Right lobe of liver (tissue), 6 donors: ENCODE results near the gene MPC1L. TPM values are rescaled to one million over a fixed set of nuclear protein-coding genes. Genes with fewer than 3 reads are reported as not detected.
"Not testable (repeated sequence)": the region's sequence is repeated elsewhere in the genome, so short reads cannot be mapped to it uniquely, and the experiment has no call there.

ENCODE experiments used
- ATAC-seq, 4 donors: fragments of 200-7000 bp; cut with Tn5 transposase; one replicate each; pipeline ENCODE4 v1.9.1; 2020; ENCODE audit warnings: mild to moderate bottlenecking in 4 of 4, moderate library complexity in 4 of 4
- DNase-seq, 3 donors: peaks; one replicate each; pipeline ENCODE4 v3.0.0-alpha.2; 2020
- H3K27ac ChIP-seq, 3 donors: fragments of 200-600 bp; one replicate each; pipeline ENCODE4 v1.8.0; 2022
- H3K27me3 ChIP-seq, 2 donors: fragments of 200-600 bp; one replicate each; pipeline ENCODE4 v1.8.0; 2022
- H3K36me3 ChIP-seq, 4 donors: fragments of 200-600 bp; sonication (generic) in 1 of 4; one replicate each; pipeline versions ENCODE4 v1.5.1 to v1.8.0; 2017 to 2022; ENCODE audit warnings: control low read depth in 1 of 4
- H3K4me1 ChIP-seq, 4 donors: fragments of 200-600 bp; sonication (generic) in 1 of 4; one replicate each; pipeline versions ENCODE4 v1.5.1 to v1.8.0; 2017 to 2022; ENCODE audit warnings: control low read depth in 1 of 4
- H3K4me3 ChIP-seq, 3 donors: fragments of 200-600 bp; one replicate each; pipeline ENCODE4 v1.8.0; 2022
- H3K9me3 ChIP-seq, 4 donors: fragments of 200-600 bp; sonication (generic) in 1 of 4; one replicate each; pipeline versions ENCODE4 v1.5.1 to v1.8.0; 2017 to 2022; ENCODE audit warnings: control low read depth in 1 of 4
- POLR2A ChIP-seq: fragments of 450-650 bp; IDR thresholded peaks from one replicate; pipeline ENCODE4 v1.6.1; 2017; ENCODE audit warnings: antibody characterized with exemption, mild to moderate bottlenecking
- WGBS: methylation state at CpG from one replicate; pipeline ENCODE4 v1.1.6; 2018; ENCODE audit warnings: low coverage, low lambda C conversion rate; ENCODE audit not compliant: insufficient coverage; ENCODE audit errors: missing lambda C conversion rate; 5-methylcytosine and 5-hydroxymethylcytosine counted together
- intact Hi-C, 2 donors: fragments of 100-400 bp; cut with DNase I; formaldehyde crosslinking; loops; one replicate each; pipeline versions ENCODE4 v1.11.2 to v1.14.1; 2022
- total RNA-seq, 6 experiments: library from RNA; depleted of rRNA in 2 of 6; stranded (reverse); fragments of >200 nt in 2 of 6; fragmentation: NEBNext Ultra II Directional in 3 of 6; extraction: Animal tissue kit (Norgen Biotek cat#: 25700) in 3 of 6; gene quantifications; one replicate each; pipeline versions ENCODE4 v1.1.0 to v1.2.4, GENCODE V29; 2016 to 2023
- TF ChIP-seq, protein P1 (sequence below), 4 donors: fragments of 200-600 bp in 3 of 4; fragments of 450-650 bp in 1 of 4; IDR thresholded peaks; one replicate each; pipeline versions ENCODE4 v1.5.1 to v1.8.0; 2016 to 2022; ENCODE audit warnings: antibody characterized with exemption in 4 of 4, mild to moderate bottlenecking in 2 of 4
- donor health status: DM: no; HTN: yes; CAD: no.
- donor health status: DM: no; HTN: no; CAD: no.
- donor health status: DM: no; HTN: no; CAD: no.
- donor health status: DM: no; HTN: yes; CAD: no.
- donor health status: DM: no; HTN: yes; CAD: no.

The MPC1L gene
- total RNA-seq, 6 experiments from 2014 or later, result not detected

DNA sequence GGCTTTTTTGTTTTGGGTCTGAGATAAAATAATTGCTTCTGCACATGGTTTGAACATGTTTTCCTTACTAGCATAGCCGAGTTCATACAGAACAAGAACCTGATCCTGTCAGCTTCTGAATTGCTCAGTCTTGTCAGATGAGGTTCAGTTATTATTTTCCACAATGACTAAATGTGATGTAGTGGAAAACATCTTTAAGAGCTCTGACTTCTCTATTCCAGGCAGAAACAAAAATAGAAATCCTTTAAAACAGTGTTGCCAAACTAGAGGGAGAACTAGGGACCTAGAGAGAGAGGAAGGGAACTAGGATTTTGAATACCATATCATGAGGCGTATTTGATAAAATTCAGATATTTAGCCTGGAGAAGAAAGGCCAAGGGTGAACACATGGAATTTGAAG, 40.4 kb upstream of the MPC1L start:
- no peak overlapping the region for H3K27ac ChIP-seq
- intact Hi-C loops, result no loop called here
- H3K9me3 ChIP-seq, result no peaks in the 10 kb centered on the region
- DNase-seq (no peak), ATAC-seq (no peak)
- no peak for TF ChIP-seq POLR2A
- TF ChIP-seq, protein P1, sequence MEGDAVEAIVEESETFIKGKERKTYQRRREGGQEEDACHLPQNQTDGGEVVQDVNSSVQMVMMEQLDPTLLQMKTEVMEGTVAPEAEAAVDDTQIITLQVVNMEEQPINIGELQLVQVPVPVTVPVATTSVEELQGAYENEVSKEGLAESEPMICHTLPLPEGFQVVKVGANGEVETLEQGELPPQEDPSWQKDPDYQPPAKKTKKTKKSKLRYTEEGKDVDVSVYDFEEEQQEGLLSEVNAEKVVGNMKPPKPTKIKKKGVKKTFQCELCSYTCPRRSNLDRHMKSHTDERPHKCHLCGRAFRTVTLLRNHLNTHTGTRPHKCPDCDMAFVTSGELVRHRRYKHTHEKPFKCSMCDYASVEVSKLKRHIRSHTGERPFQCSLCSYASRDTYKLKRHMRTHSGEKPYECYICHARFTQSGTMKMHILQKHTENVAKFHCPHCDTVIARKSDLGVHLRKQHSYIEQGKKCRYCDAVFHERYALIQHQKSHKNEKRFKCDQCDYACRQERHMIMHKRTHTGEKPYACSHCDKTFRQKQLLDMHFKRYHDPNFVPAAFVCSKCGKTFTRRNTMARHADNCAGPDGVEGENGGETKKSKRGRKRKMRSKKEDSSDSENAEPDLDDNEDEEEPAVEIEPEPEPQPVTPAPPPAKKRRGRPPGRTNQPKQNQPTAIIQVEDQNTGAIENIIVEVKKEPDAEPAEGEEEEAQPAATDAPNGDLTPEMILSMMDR (IDR thresholded peaks at IDR 0.05), result no peak
- peaks cover 0 to 10% (median 0%) of the 10 kb centered on the region in 4 donors for H3K4me1 ChIP-seq
- H3K36me3 ChIP-seq, result no peaks in the 10 kb centered on the region
- no peaks in the 10 kb centered on the region for H3K27me3 ChIP-seq
- WGBS, result 64% methylated on average over 2 of the region's 2 CpGs
- no peak overlapping the region for H3K4me3 ChIP-seq

DNA sequence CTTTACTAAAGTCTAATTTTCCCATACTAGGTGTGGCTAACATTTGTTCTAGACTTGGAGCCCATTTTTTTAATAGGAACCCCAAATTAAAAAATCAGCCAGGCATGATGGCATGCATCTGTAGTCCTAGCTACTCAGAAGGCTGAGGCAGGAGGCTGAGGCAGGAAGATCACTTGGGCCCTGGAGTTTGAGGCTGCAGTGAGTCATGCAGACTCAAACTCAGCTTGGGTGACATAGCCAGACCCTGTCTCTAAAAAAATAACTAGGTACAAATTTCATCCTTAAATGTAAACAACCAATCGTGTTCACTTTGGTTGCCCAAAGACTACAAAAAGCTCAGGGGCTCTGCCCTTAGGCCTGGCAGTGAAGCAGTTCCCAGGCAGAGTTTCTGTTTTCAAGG, 35.6 kb upstream of the MPC1L start:
- ATAC-seq, result peak in 1 of 4 donors; percentile 33
- not testable (repeated sequence) for H3K27me3 ChIP-seq, H3K4me3 ChIP-seq

DNA sequence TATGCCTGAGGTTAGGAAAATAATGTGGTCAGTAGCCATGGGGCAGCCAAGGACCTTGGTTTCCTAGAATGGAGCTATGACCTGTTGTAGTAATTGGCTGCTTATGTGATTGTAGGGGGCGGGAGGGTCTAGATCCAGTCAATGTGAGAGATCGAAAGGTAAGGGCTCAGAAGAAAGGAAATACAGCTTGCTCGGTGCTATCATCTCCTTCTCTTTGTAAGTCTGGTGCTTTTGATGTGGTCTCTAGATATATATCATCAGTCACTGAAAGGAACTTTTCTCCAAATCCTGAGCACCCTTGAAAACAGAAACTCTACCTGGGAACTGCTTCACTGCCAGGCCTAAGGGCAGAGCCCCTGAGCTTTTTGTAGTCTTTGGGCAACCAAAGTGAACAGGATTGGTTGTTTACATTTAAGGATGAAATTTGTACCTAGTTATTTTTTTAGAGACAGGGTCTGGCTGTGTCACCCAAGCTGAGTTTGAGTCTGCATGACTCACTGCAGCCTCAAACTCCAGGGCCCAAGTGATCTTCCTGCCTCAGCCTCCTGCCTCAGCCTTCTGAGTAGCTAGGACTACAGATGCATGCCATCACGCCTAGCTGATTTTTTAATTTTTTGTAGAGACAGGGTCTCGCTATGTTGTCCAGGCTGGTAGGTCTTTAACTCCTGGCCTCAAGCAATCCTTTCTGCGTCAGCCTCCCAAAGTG, 33.5 kb upstream of the MPC1L start:
- intact Hi-C loops, H3K27me3 ChIP-seq, H3K4me3 ChIP-seq, H3K36me3 ChIP-seq, DNase-seq, H3K4me1 ChIP-seq, ATAC-seq, H3K27ac ChIP-seq, H3K9me3 ChIP-seq: not testable (repeated sequence)
- 79% methylated on average over 4 of the region's 6 CpGs for WGBS

More for the DNA sequence above, 35.6 kb upstream of the MPC1L start:
- H3K4me1 ChIP-seq, intact Hi-C loops, H3K36me3 ChIP-seq, H3K9me3 ChIP-seq, H3K27ac ChIP-seq, DNase-seq: not testable (repeated sequence)
- 33% methylated on average over 1 of the region's 1 CpG for WGBS

DNA sequence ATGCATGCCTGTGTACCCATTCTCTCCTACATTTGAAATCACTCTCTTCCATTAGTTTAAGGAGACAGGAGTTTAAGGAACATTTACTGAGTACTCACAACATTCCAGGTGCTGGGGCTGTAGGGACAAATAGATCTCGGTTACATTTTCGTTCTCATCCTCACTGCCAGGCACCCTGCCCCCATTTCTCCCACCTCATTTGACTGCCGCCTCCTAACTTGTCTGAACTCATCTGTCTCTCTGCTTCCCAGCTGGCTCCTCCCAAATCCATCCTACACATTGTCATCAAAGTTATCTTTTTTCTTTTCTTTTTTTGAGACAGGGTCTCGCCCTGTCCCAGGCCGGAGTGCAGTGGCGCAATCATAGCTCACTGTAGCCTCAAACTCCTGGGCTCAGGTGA, 19.8 kb upstream of the MPC1L start:
- intact Hi-C loops, result no loop called here
- WGBS, result 72% methylated on average over 6 of the region's 6 CpGs
- peaks cover 0 to 21% (median 2%) of the 10 kb centered on the region in 4 donors for H3K36me3 ChIP-seq
- H3K9me3 ChIP-seq, result no peaks in the 10 kb centered on the region
- TF ChIP-seq POLR2A, result no peak
- TF ChIP-seq, protein P1 (IDR thresholded peaks at IDR 0.05), result no peak
- DNase-seq (no peak), ATAC-seq (no peak)
- no peaks in the 10 kb centered on the region for H3K4me1 ChIP-seq
- no peak overlapping the region for H3K27ac ChIP-seq
- H3K27me3 ChIP-seq, result no peaks in the 10 kb centered on the region
- no peak overlapping the region for H3K4me3 ChIP-seq

DNA sequence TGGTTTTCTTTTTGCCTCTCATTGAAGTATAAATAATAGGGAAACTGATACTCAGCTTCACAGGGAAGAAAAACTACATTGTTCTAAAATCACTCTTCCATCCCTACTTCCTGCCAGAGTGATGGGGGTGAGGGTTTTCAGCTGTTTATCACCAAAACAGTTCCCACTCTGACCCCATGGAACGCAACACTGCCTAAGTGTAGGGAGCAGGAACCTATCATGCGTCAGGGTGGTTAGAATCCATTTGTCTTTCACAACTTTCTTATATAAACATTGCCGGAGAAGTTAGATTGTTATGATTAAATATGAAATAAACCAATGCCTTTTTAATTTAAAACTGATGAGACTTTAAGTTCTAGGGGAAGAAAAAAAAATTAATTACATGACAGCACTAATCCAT, 15.8 kb upstream of the MPC1L start:
- intact Hi-C loops, result no loop called here
- DNase-seq (no peak), ATAC-seq (no peak)
- no peak for TF ChIP-seq POLR2A
- TF ChIP-seq, protein P1 (IDR thresholded peaks at IDR 0.05), result no peak
- peaks cover 0 to 3% (median 0%) of the 10 kb centered on the region in 4 donors for H3K36me3 ChIP-seq
- WGBS, result 67% methylated on average over 3 of the region's 3 CpGs
- H3K9me3 ChIP-seq, result no peaks in the 10 kb centered on the region
- H3K4me3 ChIP-seq, result no peak overlapping the region
- H3K27ac ChIP-seq, result no peak overlapping the region
- H3K27me3 ChIP-seq, result no peaks in the 10 kb centered on the region
- no peaks in the 10 kb centered on the region for H3K4me1 ChIP-seq
